ENCODE results near the gene CENPL.
A peak's percentile ranks its signal among the peaks of the same experiment; 100 is the strongest.

Gene CENPL, protein sequence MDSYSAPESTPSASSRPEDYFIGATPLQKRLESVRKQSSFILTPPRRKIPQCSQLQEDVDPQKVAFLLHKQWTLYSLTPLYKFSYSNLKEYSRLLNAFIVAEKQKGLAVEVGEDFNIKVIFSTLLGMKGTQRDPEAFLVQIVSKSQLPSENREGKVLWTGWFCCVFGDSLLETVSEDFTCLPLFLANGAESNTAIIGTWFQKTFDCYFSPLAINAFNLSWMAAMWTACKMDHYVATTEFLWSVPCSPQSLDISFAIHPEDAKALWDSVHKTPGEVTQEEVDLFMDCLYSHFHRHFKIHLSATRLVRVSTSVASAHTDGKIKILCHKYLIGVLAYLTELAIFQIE

DNA sequence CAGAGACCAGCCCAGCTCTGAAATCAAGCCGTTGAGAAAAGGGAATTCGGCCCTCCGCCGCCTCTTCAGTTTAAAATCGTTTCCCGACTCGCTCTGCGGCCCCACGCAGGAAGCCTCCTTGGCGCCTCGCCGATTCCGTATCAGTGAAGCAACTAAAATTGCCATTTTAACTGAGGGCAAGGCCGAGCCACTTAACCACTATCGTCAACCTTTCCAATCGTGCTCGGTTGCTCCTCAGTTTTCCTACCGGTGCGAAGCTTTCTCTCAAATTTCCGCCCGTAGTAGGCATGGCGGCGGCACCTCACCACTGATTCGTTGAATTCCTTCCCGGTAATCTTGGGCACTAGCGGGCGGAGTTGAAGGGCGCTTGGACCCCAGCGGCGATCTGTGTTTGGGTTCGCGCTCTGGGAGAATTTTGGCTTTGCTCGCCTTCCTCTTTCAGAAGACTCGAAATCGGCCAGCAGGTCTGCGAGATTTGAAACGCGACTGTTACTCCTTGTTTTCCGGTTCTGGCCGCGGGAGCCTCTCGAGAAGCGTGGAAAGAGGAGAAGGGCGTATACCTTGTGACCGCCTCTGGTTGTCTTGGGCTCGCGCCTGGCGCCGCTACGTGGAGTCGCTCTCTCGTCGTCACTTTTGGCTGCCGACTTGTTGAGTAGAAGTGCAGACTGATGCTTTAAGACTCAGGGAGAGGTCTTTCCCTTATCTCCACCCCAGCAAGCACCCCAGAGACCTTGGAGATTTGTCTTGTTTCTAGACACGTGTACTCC lies at the start of gene CENPL, which contains the start of gene DARS2:
Gene CENPL, minus strand, starts transcription at position 569 of the 767 bp plus-strand sequence. CDS start 13,584 bp downstream, outside the sequence.
Gene DARS2, plus strand, starts transcription at position 359 of the 767 bp plus-strand sequence. CDS start 557 bp downstream, outside the sequence.
- ChIA-PET CTCF (interaction anchor here (0.6 to 3.2 kb wide), 4 partner anchors 41 to 999 kb away, joined by 3 to 26 read pairs (median 4); no protein-coding TSS in a partner anchor), POLR2A (interaction anchor here (0.9 to 3.1 kb wide), 8 partner anchors 28 to 347 kb away, joined by 3 to 28 read pairs (median 8); partner anchors contain the start of genes GAS5, KLHL20, PRDX6 and ZBTB37)
- Histone ChIP-seq H3K9me3 (ENCODE audit: control insufficient read depth, insufficient read depth, low read depth, low read length) (no peaks in the 10 kb centered on the region), H3K27ac (ENCODE audit: extremely low read depth, low read depth, low read length) (peak within 1 kb of the TSS; percentile 74), H3K4me1 (ENCODE audit: control insufficient read depth, insufficient read depth, low read length) (no peaks in the 10 kb centered on the region; the same call in 1 of the 2 replicates), H3K4me3 (ENCODE audit: low read depth, low read length) (peak within 1 kb of the TSS; percentile 91), H3K36me3 (ENCODE audit: control insufficient read depth in 2 of 2, insufficient read depth in 1 of 2, low read length in 2 of 2) (peaks cover 3 to 18% of the 10 kb centered on the region in 2 experiments; a peak in 2 of 3 replicates)
- TF ChIP-seq ZNF488 (tag by site-specific recombination; IDR thresholded peaks at IDR 0.05): no peak
- TF ChIP-seq, protein P1, sequence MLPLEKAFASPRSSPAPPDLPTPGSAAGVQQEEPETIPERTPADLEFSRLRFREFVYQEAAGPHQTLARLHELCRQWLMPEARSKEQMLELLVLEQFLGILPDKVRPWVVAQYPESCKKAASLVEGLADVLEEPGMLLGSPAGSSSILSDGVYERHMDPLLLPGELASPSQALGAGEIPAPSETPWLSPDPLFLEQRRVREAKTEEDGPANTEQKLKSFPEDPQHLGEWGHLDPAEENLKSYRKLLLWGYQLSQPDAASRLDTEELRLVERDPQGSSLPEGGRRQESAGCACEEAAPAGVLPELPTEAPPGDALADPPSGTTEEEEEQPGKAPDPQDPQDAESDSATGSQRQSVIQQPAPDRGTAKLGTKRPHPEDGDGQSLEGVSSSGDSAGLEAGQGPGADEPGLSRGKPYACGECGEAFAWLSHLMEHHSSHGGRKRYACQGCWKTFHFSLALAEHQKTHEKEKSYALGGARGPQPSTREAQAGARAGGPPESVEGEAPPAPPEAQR (tag by site-specific recombination; IDR thresholded peaks at IDR 0.05): no peak
- TF ChIP-seq, protein P2, sequence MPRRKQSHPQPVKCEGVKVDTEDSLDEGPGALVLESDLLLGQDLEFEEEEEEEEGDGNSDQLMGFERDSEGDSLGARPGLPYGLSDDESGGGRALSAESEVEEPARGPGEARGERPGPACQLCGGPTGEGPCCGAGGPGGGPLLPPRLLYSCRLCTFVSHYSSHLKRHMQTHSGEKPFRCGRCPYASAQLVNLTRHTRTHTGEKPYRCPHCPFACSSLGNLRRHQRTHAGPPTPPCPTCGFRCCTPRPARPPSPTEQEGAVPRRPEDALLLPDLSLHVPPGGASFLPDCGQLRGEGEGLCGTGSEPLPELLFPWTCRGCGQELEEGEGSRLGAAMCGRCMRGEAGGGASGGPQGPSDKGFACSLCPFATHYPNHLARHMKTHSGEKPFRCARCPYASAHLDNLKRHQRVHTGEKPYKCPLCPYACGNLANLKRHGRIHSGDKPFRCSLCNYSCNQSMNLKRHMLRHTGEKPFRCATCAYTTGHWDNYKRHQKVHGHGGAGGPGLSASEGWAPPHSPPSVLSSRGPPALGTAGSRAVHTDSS (tag by site-specific recombination; IDR thresholded peaks at IDR 0.05): no peak
- TF ChIP-seq ZNF10 (tag by site-specific recombination; IDR thresholded peaks at IDR 0.05): 0 out of 2 replicates have a peak, but pooled peaks have one; percentile 55
- TF ChIP-seq ZNF548 (tag by site-specific recombination; IDR thresholded peaks at IDR 0.05): no peak
- TF ChIP-seq ZNF777 (tag by site-specific recombination; IDR thresholded peaks at IDR 0.05; ENCODE audit: borderline replicate concordance): no peak
- peak; percentile 90 for TF ChIP-seq ZBTB20 (tag by site-specific recombination; IDR thresholded peaks at IDR 0.05)
- TF ChIP-seq ZNF174 (tag by site-specific recombination; IDR thresholded peaks at IDR 0.05): no peak
- TF ChIP-seq ZNF121 (tag by site-specific recombination; IDR thresholded peaks at IDR 0.05): no peak
- TF ChIP-seq MYNN (tag by site-specific recombination; IDR thresholded peaks at IDR 0.05; ENCODE audit: borderline replicate concordance): peak; percentile 33; the same call in 1 of the 2 replicates
- no peak for TF ChIP-seq GLI4 (tag by site-specific recombination; IDR thresholded peaks at IDR 0.05)
- no peak for TF ChIP-seq ZNF768 (tag by site-specific recombination; IDR thresholded peaks at IDR 0.05)
- TF ChIP-seq BCL11B (tag by site-specific recombination; IDR thresholded peaks at IDR 0.05; ENCODE audit: low read depth): no peak
- peak; percentile 89 for TF ChIP-seq SP3 (tag by site-specific recombination; IDR thresholded peaks at IDR 0.05)
- no peak for TF ChIP-seq ZNF132 (tag by site-specific recombination; IDR thresholded peaks at IDR 0.05; ENCODE audit: borderline replicate concordance)
- no peak for TF ChIP-seq PRDM1 (tag by site-specific recombination; IDR thresholded peaks at IDR 0.05)
- no peak for TF ChIP-seq ATF2 (tag by site-specific recombination; IDR thresholded peaks at IDR 0.05; ENCODE audit: low read depth)
- no peak for TF ChIP-seq ZNF184 (tag by site-specific recombination; IDR thresholded peaks at IDR 0.05)
- TF ChIP-seq REPIN1 (tag by site-specific recombination; IDR thresholded peaks at IDR 0.05; ENCODE audit: low read depth): no peak
- TF ChIP-seq ZNF223 (tag by site-specific recombination; IDR thresholded peaks at IDR 0.05): no peak
- TF ChIP-seq ZNF501 (tag by site-specific recombination; IDR thresholded peaks at IDR 0.05): peak; percentile 79; the same call in 1 of the 2 replicates
- no peak for TF ChIP-seq ZNF626 (tag by site-specific recombination; IDR thresholded peaks at IDR 0.05)
- TF ChIP-seq ZNF426 (tag by site-specific recombination; IDR thresholded peaks at IDR 0.05): no peak
- TF ChIP-seq ZNF433 (tag by site-specific recombination; IDR thresholded peaks at IDR 0.05; ENCODE audit: low read depth): no peak
- no peak for TF ChIP-seq MZF1 (tag by site-specific recombination; IDR thresholded peaks at IDR 0.05; ENCODE audit: borderline replicate concordance)
- no peak for TF ChIP-seq ZBTB21 (tag by site-specific recombination; IDR thresholded peaks at IDR 0.05)
- no peak for TF ChIP-seq ZBTB6 (tag by site-specific recombination; IDR thresholded peaks at IDR 0.05)
- peak; percentile 6; the same call in 1 of the 2 replicates for TF ChIP-seq WT1 (tag by site-specific recombination; IDR thresholded peaks at IDR 0.05)
- TF ChIP-seq ZNF624 (tag by site-specific recombination; IDR thresholded peaks at IDR 0.05): no peak
- TF ChIP-seq SCRT1 (tag by site-specific recombination; IDR thresholded peaks at IDR 0.05; ENCODE audit: borderline replicate concordance): peak; percentile 80
- peak; percentile 92 for TF ChIP-seq ZEB2 (tag by site-specific recombination; IDR thresholded peaks at IDR 0.05)

Data from HEK293 (cell line).